ENCODE data around the gene ACVR1.

GRCh38 chr2:157841485-157841884 is 34.6 kb downstream of the ACVR1 start:
- TF ChIP-seq CTCF (IDR thresholded peaks at IDR 0.05; ENCODE audit: borderline replicate concordance, extremely low read depth, low read length, poor library complexity, severe bottlenecking): no peak
- no peak for TF ChIP-seq EZH2 (IDR thresholded peaks at IDR 0.05; ENCODE audit: borderline replicate concordance, low read depth, low read length, severe bottlenecking)
